ENCODE measurements around the gene TMSB15A.

DNA sequence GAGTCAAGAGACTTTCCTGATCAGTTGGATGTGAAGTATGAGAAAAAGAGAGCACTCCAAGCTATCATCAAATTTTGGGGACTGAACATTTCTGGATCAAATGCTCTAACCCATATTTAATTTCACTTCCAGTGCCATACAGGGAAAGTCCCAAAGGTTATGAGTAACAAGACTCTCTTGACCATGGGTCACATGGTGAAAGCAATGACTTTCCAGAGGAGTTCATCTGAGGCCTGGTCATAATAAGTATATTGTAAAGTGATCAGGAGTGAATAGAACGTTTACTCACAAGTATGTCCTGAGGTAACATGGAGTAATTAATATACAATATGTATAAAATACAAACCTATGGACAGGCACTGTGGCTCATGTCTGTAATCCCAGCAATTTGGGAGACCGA, 42.1 kb upstream of the TMSB15A start:
- TF ChIP-seq, protein P1, sequence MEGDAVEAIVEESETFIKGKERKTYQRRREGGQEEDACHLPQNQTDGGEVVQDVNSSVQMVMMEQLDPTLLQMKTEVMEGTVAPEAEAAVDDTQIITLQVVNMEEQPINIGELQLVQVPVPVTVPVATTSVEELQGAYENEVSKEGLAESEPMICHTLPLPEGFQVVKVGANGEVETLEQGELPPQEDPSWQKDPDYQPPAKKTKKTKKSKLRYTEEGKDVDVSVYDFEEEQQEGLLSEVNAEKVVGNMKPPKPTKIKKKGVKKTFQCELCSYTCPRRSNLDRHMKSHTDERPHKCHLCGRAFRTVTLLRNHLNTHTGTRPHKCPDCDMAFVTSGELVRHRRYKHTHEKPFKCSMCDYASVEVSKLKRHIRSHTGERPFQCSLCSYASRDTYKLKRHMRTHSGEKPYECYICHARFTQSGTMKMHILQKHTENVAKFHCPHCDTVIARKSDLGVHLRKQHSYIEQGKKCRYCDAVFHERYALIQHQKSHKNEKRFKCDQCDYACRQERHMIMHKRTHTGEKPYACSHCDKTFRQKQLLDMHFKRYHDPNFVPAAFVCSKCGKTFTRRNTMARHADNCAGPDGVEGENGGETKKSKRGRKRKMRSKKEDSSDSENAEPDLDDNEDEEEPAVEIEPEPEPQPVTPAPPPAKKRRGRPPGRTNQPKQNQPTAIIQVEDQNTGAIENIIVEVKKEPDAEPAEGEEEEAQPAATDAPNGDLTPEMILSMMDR (IDR thresholded peaks at IDR 0.05; ENCODE audit: insufficient read depth, low read depth, low read length), result no peak
- TF ChIP-seq EZH2 (IDR thresholded peaks at IDR 0.05; ENCODE audit: insufficient read depth, low read length), result no peak

All from astrocyte (in vitro differentiated cells and primary cell).